ENCODE results near the gene RIOX2. TPM values are rescaled to one million over a fixed set of nuclear protein-coding genes. Genes with fewer than 3 reads are reported as not detected.

The RIOX2 gene
- total RNA-seq, 4 donors from 2014 or later: 22.3 to 32.0 (median 24.4) TPM

DNA sequence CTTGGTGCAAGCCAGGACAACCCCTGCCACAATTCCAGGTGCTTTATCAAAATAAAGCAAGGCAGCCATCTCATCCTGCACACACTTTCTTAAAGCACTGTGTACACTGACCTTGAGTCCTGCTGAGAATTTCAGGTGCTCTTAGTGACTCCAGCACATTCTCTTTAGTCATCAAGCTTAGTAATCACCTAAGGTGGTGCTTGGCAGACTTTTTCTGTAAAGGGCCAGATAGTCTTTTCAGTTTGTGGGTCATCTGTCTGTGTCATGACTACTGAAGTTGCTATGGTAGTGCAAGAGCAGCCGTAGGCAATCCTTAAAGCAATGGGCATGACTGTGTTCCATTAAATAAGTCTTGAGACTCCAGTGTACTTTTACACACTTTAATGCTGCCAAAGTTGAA is 36.4 kb downstream of the RIOX2 start:
- WGBS, 2 donors (ENCODE audit: low coverage in 1 of 2): 33% methylated on average over 1 of the region's 1 CpG; no CpG with 5 or more reads in 1 of the 2 donors
- no peak overlapping the region for H3K27ac ChIP-seq
- H3K27me3 ChIP-seq: no peaks in the 10 kb centered on the region
- ATAC-seq: no peak
- H3K4me3 ChIP-seq: no peak overlapping the region
- H3K4me1 ChIP-seq: no peaks in the 10 kb centered on the region
- TF ChIP-seq POLR2AphosphoS5 (IDR thresholded peaks at IDR 0.05) (no peak), CTCF (IDR thresholded peaks at IDR 0.05) (no peak), POLR2A (IDR thresholded peaks at IDR 0.05) (no peak), EP300 (IDR thresholded peaks at IDR 0.05) (no peak)
- no peaks in the 10 kb centered on the region for H3K9me3 ChIP-seq
- H3K36me3 ChIP-seq: peaks cover 0 to 91% of the 10 kb centered on the region in 2 donors

DNA sequence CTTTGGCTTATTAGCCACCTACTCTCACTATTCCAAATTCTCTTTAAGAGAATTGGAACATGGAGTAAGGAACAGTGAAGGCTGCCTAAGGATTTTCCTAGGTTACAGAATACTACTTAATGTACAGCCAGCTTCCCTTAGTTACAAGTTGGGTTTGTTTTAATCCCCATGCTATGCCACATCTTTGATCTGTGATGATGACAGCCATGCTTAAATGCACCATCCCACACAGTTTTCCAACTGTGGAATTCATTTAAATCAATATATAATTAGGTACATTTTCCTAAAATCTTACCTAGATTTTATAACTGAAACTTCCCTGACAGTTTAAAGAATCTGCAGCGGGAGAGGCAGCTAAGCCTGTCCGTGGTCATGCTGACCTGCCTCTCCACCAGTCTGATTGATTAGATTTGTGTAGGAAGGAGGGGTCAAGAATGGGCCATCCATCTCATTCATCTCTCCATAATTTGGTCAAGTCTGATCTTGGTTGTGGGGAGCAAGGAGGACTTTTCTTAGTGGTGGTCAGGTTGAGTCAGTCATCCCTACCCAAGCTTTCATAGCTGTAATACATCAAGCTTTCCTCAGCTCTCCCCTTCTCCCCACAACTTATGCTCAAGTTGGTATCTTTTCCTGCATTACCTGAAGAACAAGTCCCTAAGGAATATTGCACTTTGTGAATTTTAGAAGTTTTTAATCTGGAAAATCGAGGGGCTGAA is 37.1 kb downstream of the RIOX2 start:
- 84 to 90% methylated on average over 3 of the region's 3 CpGs for WGBS, 2 donors (ENCODE audit: low coverage in 1 of 2)
- Histone ChIP-seq H3K4me1 (no peaks in the 10 kb centered on the region), H3K4me3 (no peak overlapping the region), H3K27me3 (no peaks in the 10 kb centered on the region), H3K27ac (no peak overlapping the region), H3K36me3 (peaks cover 0 to 91% of the 10 kb centered on the region in 2 donors), H3K9me3 (no peaks in the 10 kb centered on the region)
- no peak for TF ChIP-seq EP300 (IDR thresholded peaks at IDR 0.05)
- no peak for TF ChIP-seq POLR2AphosphoS5 (IDR thresholded peaks at IDR 0.05)
- TF ChIP-seq CTCF (IDR thresholded peaks at IDR 0.05): no peak
- no peak for TF ChIP-seq POLR2A (IDR thresholded peaks at IDR 0.05)
- ATAC-seq: no peak

- ATAC-seq: peak; percentile 61
- Histone ChIP-seq H3K27ac (no peak overlapping the region), H3K27me3 (no peaks in the 10 kb centered on the region), H3K4me1 (no peaks in the 10 kb centered on the region), H3K36me3 (peaks cover 0 to 81% of the 10 kb centered on the region in 2 donors), H3K9me3 (no peaks in the 10 kb centered on the region), H3K4me3 (no peak overlapping the region)
- 30 to 55% methylated on average over 4 of the region's 4 CpGs for WGBS, 2 donors (ENCODE audit: low coverage in 1 of 2)
- TF ChIP-seq EP300 (IDR thresholded peaks at IDR 0.05) (no peak), CTCF (IDR thresholded peaks at IDR 0.05) (no peak), POLR2A (IDR thresholded peaks at IDR 0.05) (no peak), POLR2AphosphoS5 (IDR thresholded peaks at IDR 0.05) (no peak)
Observed at GRCh38 chr3:97932387-97932801, 39.8 kb downstream of the RIOX2 start.

DNA sequence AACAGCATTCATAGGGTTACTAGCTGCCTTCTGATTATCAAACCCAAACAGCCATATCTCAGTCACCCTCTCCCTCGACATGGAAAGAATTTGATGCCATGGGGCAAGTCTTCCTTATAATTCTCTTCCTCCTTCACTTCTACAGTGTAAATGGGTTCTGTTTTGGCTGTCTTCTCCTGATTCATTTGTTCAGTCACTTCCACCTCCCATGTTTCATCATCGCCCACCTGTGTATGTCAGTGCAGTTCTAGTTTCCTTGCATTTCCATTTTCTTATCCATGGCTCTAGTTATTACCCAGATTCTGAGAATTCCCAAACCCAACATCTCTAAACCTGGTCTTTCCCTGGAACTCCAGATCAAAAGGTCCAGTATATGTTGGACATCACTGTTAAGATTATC is 41.0 kb downstream of the RIOX2 start:
- H3K27me3 ChIP-seq: no peaks in the 10 kb centered on the region
- H3K36me3 ChIP-seq: peaks cover 0 to 82% of the 10 kb centered on the region in 2 donors
- WGBS, 2 donors (ENCODE audit: low coverage in 1 of 2): 50 to 92% methylated on average over 2 of the region's 2 CpGs
- ATAC-seq: peak; percentile 8
- TF ChIP-seq POLR2AphosphoS5 (IDR thresholded peaks at IDR 0.05): no peak
- TF ChIP-seq EP300 (IDR thresholded peaks at IDR 0.05): no peak
- H3K4me3 ChIP-seq: no peak overlapping the region
- H3K4me1 ChIP-seq: no peaks in the 10 kb centered on the region
- H3K27ac ChIP-seq: no peak overlapping the region
- H3K9me3 ChIP-seq: no peaks in the 10 kb centered on the region

DNA sequence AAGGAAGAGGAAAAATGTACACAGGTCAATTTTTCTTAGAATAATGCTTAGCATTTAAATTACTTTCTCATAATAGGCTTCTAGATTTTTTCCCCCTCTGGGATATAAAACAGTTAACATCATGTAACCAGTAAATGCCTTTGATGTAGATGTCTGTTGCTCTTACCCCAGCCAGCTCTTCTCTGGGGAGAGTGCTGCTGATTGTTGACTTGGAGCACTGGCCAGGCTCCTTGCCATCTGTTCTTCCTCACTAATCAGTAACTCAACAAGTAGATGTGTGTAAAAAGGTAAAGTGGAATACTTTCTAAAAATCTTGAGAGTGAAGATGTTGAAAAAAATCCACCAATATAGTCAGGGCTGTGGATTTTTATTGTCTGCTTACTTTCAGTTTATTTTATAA is 42.2 kb downstream of the RIOX2 start:
- H3K4me1 ChIP-seq: no peaks in the 10 kb centered on the region
- ATAC-seq: no peak
- H3K36me3 ChIP-seq: peaks cover 0 to 77% of the 10 kb centered on the region in 2 donors
- H3K4me3 ChIP-seq: no peak overlapping the region
- H3K9me3 ChIP-seq: no peaks in the 10 kb centered on the region
- no peaks in the 10 kb centered on the region for H3K27me3 ChIP-seq
- TF ChIP-seq POLR2AphosphoS5 (IDR thresholded peaks at IDR 0.05) (no peak), CTCF (IDR thresholded peaks at IDR 0.05) (no peak), POLR2A (IDR thresholded peaks at IDR 0.05) (no peak)
- no peak overlapping the region for H3K27ac ChIP-seq

All from gastroesophageal sphincter (tissue), 4 donors.